Spleen (tissue), 7 donors: ENCODE data around the gene TRMT1.

Experiments used
- CTCF ChIP-seq, 11 experiments: fragments of 200-600 bp in 7 of 11; fragments of 450-650 bp in 4 of 11; sonication (generic) in 4 of 11; IDR thresholded peaks in 8 of 11; conservative IDR thresholded peaks in 3 of 11; 1 replicate in 7 of 11; 2 replicates in 4 of 11; pipeline versions ENCODE4 v1.4.0 to v1.8.0; 2016 to 2021; ENCODE audit warnings: antibody characterized with exemption in 11 of 11, inconsistent platforms in 4 of 11, mild to moderate bottlenecking in 1 of 11
- POLR2A ChIP-seq, 3 donors: fragments of 450-650 bp; IDR thresholded peaks; one replicate each; pipeline ENCODE4 v1.5.1; 2017; ENCODE audit warnings: antibody characterized with exemption in 3 of 3, mild to moderate bottlenecking in 1 of 3
- donor health status: DM: no; HTN: no; CAD: no; lungs with moderate emphysema.
- donor health status: DM: no; HTN: no; CAD: no.
- donor health status: DM: no; HTN: no; CAD: no.

GRCh38 chr19:13139633-13140311 is 23.2 kb upstream of the TRMT1 start:
- no peak for TF ChIP-seq POLR2A (IDR thresholded peaks at IDR 0.05)
- TF ChIP-seq CTCF (IDR thresholded peaks at IDR 0.05 in 8 of 11, conservative IDR thresholded peaks at IDR 0.05 in 3 of 11), result no peak
